ENCODE results near the gene JMJD7.

Gene JMJD7

DNA sequence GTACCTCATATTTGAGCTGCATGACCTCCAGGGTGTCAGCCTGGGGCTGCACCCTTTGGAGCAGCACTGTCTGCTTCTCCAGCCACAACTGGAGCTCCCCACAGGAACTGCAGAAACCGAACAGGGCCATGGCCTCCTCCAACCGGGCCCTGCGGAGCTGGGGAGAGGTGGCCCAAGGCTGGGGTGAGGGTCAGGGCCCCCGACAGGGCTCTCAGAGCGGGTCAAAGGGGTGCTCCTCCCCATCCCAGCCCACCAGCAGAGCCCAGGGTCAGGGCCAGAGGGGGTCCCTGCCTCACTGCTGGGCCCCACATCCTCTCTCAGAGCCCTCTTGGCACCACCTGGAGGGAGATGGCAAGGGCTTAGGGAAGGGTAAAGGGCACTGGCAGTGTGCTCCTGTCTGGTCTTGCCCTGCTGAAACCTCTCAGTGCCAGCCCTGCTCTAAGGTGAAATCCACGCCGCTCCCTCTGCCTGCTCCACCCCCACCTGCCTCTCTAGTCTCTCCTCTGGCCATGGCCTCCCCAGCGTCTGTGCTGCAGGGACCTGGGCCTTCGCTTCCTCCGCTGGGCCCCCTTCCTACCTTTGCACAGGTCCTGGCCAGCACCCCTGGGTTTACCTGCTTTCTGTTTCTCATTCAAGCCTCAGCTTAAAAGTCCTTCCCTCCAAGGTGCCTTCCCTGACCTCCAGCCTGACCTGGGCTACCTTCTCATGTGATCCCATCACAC is 52.4 kb downstream of the JMJD7 start:
- TF ChIP-seq, protein P1, sequence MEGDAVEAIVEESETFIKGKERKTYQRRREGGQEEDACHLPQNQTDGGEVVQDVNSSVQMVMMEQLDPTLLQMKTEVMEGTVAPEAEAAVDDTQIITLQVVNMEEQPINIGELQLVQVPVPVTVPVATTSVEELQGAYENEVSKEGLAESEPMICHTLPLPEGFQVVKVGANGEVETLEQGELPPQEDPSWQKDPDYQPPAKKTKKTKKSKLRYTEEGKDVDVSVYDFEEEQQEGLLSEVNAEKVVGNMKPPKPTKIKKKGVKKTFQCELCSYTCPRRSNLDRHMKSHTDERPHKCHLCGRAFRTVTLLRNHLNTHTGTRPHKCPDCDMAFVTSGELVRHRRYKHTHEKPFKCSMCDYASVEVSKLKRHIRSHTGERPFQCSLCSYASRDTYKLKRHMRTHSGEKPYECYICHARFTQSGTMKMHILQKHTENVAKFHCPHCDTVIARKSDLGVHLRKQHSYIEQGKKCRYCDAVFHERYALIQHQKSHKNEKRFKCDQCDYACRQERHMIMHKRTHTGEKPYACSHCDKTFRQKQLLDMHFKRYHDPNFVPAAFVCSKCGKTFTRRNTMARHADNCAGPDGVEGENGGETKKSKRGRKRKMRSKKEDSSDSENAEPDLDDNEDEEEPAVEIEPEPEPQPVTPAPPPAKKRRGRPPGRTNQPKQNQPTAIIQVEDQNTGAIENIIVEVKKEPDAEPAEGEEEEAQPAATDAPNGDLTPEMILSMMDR (IDR thresholded peaks at IDR 0.05; ENCODE audit: low read depth, low read length) = no peak
- H3K4me3 ChIP-seq (replicated peaks in 1 of 2; ENCODE audit: low read depth in 2 of 2, low read length in 2 of 2) = no peak overlapping the region
- no peak for DNase-seq (ENCODE audit: low read depth in 2 of 2)

DNA sequence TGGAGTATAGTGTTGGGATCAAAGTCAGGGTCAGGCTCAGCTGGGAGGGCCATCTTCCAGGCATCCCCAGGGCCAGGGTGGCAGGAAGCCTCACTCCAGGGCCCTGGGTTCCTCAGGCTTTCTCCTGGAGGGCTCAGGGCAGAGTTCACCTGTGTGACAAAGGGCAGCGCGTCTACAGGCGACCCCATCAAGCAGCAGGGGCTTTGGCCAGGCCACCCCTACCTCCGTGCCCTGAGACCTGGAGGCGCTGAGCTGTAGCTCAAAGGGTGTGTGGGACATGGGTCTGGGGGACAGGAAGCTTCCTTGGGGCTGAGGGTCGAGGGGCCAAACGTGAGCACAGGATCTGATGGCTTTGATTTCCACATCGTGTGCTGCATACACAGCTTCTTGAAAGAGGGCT is 53.2 kb downstream of the JMJD7 start:
- no peak for DNase-seq (ENCODE audit: low read depth in 2 of 2)
- no peak overlapping the region for H3K4me3 ChIP-seq (replicated peaks in 1 of 2; ENCODE audit: low read depth in 2 of 2, low read length in 2 of 2)
- TF ChIP-seq, protein P1 (IDR thresholded peaks at IDR 0.05; ENCODE audit: low read depth, low read length) = no peak

- no peak overlapping the region for H3K4me3 ChIP-seq (replicated peaks in 1 of 2; ENCODE audit: low read depth in 2 of 2, low read length in 2 of 2)
- TF ChIP-seq, protein P1 (IDR thresholded peaks at IDR 0.05; ENCODE audit: low read depth, low read length) = no peak
- no peak for DNase-seq (ENCODE audit: low read depth in 2 of 2)
Observed at GRCh38 chr15:41881550-41881919, 53.6 kb downstream of the JMJD7 start.

DNA sequence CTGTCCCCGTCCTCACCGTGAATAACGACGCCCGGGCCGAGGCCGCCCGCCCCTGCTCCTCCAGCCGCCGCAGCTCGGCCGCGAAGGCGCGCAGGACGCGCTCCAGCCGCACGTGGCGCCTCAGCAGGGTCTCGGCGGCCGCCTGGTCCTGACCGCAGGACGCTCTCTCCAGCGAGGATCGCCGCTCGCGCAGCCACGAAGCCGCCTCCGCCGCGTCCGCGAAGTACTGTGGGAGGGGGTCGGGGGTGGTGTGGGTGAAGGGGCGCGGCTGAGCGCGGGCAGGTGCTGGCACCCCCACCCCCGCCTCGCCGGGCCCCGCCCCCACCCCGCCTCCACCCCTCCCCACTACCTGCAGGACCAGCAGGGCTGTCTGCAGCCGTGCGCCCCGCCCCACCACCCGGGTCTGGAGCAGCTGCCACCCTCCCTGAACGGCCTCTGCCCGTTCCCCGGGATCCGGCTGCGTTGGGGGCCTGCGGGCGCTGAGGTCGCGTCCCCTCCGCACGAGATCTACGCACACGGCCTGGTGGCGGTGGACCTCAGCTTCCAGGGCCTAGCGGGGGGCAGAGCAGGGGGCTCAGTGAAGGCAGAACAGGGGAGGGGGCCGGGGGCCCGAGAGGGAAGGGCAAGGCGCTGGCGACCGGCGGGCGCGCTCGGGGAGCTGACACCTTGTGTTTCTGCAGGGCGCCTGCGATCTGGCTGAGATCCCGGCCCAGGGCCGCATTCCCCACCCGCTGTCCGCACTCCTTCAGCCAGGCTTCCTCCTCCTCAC is 54.2 kb downstream of the JMJD7 start:
- H3K4me3 ChIP-seq (replicated peaks in 1 of 2; ENCODE audit: low read depth in 2 of 2, low read length in 2 of 2) = peak overlapping the region in 1 of 2 donors; percentile 3
- TF ChIP-seq, protein P1 (IDR thresholded peaks at IDR 0.05; ENCODE audit: low read depth, low read length) = no peak

GRCh38 chr15:41882689-41883483 is 55.0 kb downstream of the JMJD7 start:
- H3K4me3 ChIP-seq (replicated peaks in 1 of 2; ENCODE audit: low read depth in 2 of 2, low read length in 2 of 2) = no peak overlapping the region
- DNase-seq (ENCODE audit: low read depth in 2 of 2) = no peak
- TF ChIP-seq, protein P1 (IDR thresholded peaks at IDR 0.05; ENCODE audit: low read depth, low read length) = no peak

More for the DNA sequence above, 54.2 kb downstream of the JMJD7 start:
- peak in 1 of 2 donors; percentile 16 for DNase-seq (ENCODE audit: low read depth in 2 of 2)

GRCh38 chr15:41883484-41883825 is 55.6 kb downstream of the JMJD7 start:
- TF ChIP-seq, protein P1 (IDR thresholded peaks at IDR 0.05; ENCODE audit: low read depth, low read length) = no peak
- DNase-seq (ENCODE audit: low read depth in 2 of 2) = no peak
- no peak overlapping the region for H3K4me3 ChIP-seq (replicated peaks in 1 of 2; ENCODE audit: low read depth in 2 of 2, low read length in 2 of 2)

Data from cardiac fibroblast (primary cell).